HG03175 (cell line): ENCODE measurements around the gene TSPAN14.
"Not testable (repeated sequence)": the region's sequence is repeated elsewhere in the genome, so short reads cannot be mapped to it uniquely, and the experiment has no call there.

Source experiments
- ATAC-seq: cut with Tn5 transposase; IDR thresholded peaks from one replicate; pipeline ENCODE4 v1.9.1; 2021; ENCODE audit warnings: mild to moderate bottlenecking, moderate library complexity; ENCODE audit not compliant: unreplicated experiment

Gene TSPAN14

GRCh38 chr10:80468002-80468401 is 13.9 kb downstream of the TSPAN14 start:
- no peak for ATAC-seq

GRCh38 chr10:80468806-80469421 is 14.8 kb downstream of the TSPAN14 start:
- no peak for ATAC-seq

- no peak for ATAC-seq
These were observed 16.2 kb downstream of the TSPAN14 start for GRCh38 chr10:80470266-80470665.

DNA sequence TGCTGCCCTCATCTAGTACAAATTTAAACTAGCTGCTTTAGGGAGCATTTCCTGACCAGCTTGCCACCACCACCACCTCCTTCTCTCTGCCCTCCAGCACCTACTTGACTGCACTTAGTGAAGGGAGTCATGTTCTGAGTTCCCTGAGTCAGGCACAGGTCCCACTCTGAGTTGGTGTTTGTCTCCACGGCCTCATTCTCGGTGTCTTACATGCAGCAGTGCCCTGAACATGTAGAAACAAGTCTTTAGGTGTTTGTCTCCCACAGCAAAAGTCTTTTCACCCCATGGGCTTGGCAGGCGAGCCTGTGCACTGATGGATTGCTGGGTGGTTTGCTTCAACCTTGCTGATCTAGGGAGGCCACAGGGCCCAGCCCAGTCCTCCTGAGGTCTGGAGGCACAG is 16.9 kb downstream of the TSPAN14 start:
- no peak for ATAC-seq

- ATAC-seq: peak; percentile 64
These were observed 17.7 kb downstream of the TSPAN14 start for GRCh38 chr10:80471715-80472233.

DNA sequence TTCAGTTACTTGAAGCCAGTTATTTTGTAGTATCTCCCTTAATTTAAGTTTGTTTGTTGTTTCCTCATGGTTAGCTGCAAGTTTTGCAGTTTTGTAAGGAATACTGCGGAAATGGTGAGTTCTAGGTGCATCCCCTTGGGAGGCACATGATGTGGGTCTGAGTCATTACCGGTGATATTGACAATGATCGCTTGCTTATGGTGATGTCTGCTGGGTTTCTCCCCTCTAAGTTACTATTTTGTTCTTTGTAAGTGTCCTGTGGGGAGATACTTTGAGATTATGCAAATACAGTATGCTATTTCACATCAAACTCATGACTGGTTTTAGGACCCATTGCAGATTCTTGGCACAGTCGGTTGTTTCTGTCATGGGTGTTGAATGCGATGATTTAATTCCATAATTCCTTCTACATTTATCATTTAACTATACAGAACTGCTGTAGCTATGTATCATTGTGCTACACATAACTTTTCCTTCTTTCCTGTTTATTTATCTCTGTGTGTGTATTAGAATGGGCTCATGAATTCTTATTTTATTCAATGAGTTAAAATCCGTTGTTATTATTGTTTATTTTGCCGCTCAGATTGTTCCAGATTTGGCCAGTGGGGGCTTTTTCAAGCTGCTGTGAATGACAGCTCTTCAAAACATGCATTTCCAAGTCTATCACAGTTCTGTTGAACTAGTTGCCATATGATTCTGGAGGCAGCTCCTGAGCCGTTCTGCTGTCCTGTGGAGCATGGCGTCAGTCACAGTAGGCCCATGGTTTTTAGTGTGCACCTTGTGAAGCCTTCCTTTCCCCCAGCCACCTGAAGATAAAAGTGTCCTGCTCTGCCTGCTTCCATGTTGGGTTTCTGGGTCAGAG is 18.4 kb downstream of the TSPAN14 start:
- peak; percentile 94 for ATAC-seq

DNA sequence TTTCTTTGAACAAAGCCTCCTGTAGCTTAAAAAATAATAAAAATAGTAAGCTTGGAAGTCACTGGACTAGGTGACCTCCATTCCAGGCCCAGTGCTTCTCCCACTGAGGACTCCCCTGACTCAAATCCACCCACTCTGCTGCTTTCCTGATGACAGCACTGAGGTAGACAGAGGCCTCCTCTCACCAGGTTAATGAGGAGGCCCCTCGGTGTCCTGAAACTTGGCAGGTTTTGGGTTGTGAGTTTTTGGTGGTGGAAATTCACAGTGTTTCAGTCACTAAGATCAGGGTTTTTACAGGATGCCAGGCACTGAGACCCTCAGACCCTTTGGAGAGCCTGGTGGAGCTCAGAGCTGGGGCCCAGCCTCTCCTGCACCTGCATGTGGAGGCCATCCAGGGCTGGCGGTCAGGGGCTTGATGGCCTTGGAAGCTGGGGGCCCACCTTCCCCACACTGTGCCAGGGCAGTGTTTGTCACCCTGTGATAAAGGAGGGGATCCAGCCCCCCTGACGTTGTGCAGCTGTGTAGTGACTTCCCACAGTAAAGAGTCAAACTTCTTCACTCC is 19.1 kb downstream of the TSPAN14 start:
- ATAC-seq: no peak

DNA sequence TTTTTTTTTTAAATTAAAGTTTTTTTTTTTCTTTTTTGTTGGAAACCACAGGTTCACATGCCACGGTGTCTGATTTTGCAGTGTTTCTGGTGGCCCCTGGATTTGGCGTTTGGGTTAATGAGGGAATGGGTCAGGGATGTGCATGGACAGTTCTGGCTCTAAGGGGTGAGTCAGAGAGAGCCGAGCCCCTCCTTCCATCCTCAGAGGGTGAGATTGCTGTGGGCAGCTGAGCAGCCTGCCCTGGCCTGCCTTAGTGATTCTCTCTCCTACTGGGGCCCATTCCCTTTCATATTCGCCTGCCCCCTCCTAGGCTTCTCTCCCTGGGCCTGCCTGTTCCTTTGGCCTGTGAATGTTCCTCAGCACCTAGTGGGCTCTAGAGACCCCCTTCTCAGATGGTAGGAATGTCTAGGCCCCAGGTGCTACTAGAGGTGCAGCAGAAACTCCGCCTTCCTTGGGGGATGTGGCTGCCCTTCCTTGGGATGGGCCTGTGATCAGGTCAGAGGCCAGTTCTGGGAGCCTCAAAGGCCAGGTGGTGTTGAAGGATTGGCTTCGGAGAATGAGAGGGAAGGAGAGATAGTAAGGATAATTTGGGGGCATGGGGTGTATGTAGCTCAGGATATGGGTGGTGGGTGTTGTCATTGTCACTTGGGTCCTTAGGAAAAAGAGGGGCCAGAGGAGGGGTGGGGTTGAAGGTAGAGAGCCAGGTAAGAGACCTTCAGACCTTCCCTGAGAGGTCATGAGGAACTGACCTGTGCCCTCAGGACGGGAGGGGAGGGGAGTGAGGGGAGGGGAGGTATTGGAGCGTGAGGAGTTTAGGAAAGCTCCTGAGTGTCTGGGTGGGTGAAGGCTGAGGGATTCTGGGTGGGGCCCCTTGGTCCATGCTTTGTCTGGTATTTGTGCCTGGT is 19.8 kb downstream of the TSPAN14 start:
- ATAC-seq: no peak

GRCh38 chr10:80474597-80474910 is 20.4 kb downstream of the TSPAN14 start:
- ATAC-seq: no peak

GRCh38 chr10:80474941-80475340 is 20.8 kb downstream of the TSPAN14 start:
- no peak for ATAC-seq

DNA sequence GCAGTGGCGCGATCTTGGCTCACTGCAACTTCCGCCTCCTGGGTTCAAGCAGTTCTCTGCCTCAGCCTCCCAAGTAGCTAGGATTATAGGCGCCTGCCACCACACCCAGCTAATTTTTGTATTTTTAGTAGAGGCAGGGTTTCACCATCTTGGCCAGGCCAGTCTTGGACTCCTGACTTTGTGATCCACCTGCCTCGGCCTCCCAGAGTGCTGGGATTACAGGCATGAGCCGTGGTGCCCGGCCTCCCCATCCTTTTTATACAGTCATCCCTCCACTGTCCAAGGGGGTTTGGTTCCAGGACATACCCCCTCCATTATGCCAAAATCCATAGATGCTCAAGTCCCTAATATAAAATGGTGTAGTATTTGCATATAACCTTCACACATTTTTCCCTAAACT is 21.5 kb downstream of the TSPAN14 start:
- ATAC-seq: not testable (repeated sequence)

DNA sequence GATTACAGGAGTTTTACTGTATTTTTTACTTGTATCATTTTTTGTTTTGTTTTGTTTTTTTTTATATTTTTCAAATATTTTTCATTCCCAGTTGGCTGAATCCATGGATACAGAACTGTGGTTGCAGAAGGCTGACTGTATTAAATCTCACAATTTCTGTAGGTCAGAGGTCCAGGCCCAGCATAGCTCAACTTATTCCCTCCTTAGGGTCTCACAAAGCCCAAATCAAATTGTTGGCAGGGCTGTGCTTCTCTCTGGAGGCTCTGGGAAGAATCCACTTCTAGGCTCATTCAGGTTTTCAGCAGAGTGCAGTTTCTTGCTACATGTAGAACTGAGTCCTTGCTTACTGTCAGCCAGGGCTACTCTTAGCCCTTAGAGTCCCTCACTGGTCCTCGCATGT is 22.6 kb downstream of the TSPAN14 start:
- no peak for ATAC-seq

DNA sequence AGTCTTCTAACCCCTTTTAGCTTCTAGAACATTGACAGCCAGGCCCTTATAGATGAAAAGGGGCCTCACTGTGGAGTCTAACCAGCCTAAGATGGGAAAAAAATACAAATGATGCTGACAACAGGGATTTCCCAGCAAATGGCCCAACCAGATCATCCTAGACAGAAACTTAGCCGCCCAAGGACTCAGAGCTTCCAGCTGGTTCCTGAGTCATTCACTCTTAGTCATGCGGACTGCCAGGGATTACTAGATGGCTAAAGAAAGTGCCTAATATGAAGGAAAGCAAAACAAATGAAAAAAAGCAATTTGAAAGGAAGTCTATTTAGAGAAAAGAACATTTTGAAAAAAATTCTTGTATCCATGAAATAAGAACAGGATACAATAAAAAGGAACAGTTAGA is 23.7 kb downstream of the TSPAN14 start:
- ATAC-seq: no peak

DNA sequence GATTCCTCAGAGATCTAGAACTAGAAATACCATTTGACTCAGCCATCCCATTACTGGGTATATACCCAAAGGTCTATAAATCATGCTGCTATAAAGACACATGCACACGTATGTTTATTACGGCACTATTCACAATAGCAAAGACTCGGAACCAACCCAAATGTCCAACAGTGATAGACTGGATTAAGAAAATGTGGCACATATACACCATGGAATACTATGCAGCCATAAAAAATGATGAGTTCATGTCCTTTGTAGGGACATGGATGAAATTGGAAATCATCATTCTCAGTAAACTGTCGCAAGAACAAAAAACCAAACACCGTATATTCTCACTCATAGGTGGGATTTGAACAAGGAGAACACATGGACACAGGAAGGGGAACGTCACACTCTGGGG is 26.3 kb downstream of the TSPAN14 start:
- not testable (repeated sequence) for ATAC-seq

DNA sequence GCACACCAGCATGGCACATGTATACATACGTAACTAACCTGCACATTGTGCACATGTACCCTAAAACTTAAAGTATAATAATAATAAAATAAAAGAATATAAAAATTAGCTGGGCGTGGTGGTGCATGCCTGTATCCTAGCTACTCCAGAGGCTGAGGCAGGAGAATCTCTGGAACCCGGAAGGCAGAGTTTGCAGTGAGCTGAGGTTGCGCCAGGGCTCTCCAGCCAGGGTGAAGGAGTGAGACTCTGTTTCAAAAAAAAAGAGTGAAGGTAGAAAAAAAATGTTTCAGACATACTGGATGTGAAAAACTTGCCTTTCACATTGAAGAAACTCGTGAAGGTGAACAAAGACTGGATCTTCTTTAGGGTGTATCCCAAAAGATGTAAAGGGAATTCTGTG is 26.7 kb downstream of the TSPAN14 start:
- no peak for ATAC-seq

DNA sequence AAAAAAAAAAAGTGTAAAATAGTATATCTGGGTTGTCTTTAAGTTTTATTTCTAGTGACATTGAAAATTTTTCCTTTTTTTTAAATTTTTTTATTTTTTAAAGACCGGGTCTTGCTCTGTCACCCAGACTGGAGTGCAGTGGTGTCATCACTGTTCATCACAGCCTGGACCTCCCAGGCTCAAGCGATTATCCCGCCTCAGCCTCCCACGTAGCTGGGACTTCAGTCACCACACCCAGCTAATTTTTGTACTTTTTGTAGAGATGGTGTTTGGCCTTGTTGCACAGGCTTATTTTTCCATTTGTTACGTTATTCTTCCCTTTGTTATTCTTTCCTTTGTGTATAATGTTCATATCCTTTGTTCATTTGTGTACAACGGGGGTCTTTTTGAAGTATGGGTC is 30.1 kb downstream of the TSPAN14 start:
- no peak for ATAC-seq

DNA sequence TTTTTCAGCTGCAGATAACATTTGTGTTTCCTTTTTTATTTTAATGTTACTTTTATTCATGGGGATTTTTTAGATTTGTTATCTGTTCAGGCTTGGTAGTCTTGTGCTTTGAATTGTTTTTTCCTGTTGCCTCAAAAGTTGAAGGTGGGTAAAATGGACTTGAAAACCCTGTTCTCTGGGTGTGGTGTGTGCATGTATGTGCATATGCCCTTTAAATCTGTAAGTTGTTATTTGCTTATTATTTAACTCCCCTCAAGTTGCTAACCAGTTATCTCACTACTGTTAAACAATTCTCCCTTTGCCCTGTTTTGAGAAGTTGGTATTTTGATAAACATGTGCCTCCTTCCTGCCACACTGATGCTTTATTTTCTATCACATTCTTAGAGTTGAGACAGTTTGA is 30.6 kb downstream of the TSPAN14 start:
- no peak for ATAC-seq

- no peak for ATAC-seq
These were observed 31.2 kb downstream of the TSPAN14 start for GRCh38 chr10:80485076-80485945.

- ATAC-seq: no peak
These were observed 32.0 kb downstream of the TSPAN14 start for GRCh38 chr10:80485946-80486764.
